AG04450 (cell line): ENCODE measurements around the gene KLRF1. TPM values are rescaled to one million over a fixed set of nuclear protein-coding genes. Genes with fewer than 3 reads are reported as not detected.

Source experiments
- CTCF ChIA-PET: fragments of 300-600, 350-600 bp; formaldehyde crosslinking; extraction: SDS; loops from one replicate; lab custom pipeline; 2022; ENCODE audit warnings: antibody characterized with exemption, inconsistent platforms; lab: Charles Lee
- POLR2A ChIA-PET: fragments of 350-600 bp; formaldehyde crosslinking; extraction: SDS; loops from one replicate; lab custom pipeline; 2021; ENCODE audit warnings: antibody characterized with exemption, inconsistent platforms; lab: Yijun Ruan, JAX
- DNase-seq: peaks from one replicate; pipeline ENCODE4 v3.0.0-alpha.2; 2011; ENCODE audit warnings: low read depth, low spot score
- H3K27ac ChIP-seq: one replicate; pipeline ENCODE4 v1.5.1; 2012; ENCODE audit warnings: low read depth, low read length, control low read depth
- H3K27me3 ChIP-seq: one replicate; pipeline ENCODE4 v1.6.0; 2012; ENCODE audit warnings: low read length; ENCODE audit not compliant: control insufficient read depth, insufficient read depth
- H3K4me3 ChIP-seq: 2 replicates; pipeline ENCODE4 v1.5.1; 2011; ENCODE audit warnings: mild to moderate bottlenecking, low read depth, low read length, control low read depth
- H3K9me3 ChIP-seq: 2 replicates; pipeline ENCODE4 v1.5.1; 2012; ENCODE audit warnings: low read length; ENCODE audit not compliant: control insufficient read depth, insufficient read depth
- CTCF ChIP-seq: IDR thresholded peaks from 2 replicates; pipeline ENCODE4 v1.5.1; 2011; ENCODE audit warnings: low read depth, low read length, control low read depth, inconsistent platforms
- polyA plus RNA-seq: library from polyadenylated mRNA; depleted of rRNA; stranded (reverse); fragments of >200 nt; gene quantifications from 2 replicates; pipeline ENCODE4 v1.2.3, GENCODE V29; 2011

The KLRF1 gene
- polyA plus RNA-seq, 1 experiment = not detected

- Histone ChIP-seq H3K27ac (no peak overlapping the region), H3K4me3 (no peak overlapping the region), H3K27me3 (no peaks in the 10 kb centered on the region), H3K9me3 (no peaks in the 10 kb centered on the region)
- POLR2A ChIA-PET = no interaction called here
- CTCF ChIA-PET = interaction anchor here (0.6 to 4.0 kb wide), 20 partner anchors 11 to 327 kb away, joined by 3 to 24 read pairs (median 4); partner anchors contain the start of gene CLEC2A
- DNase-seq = no peak
- peak; percentile 79 for TF ChIP-seq CTCF
Observed at GRCh38 chr12:9813821-9814798, 13.2 kb upstream of the KLRF1 start.

- no peaks in the 10 kb centered on the region for H3K27me3 ChIP-seq
- CTCF ChIA-PET = no interaction called here
- no peak overlapping the region for H3K4me3 ChIP-seq
- no peak for TF ChIP-seq CTCF
- no peaks in the 10 kb centered on the region for H3K9me3 ChIP-seq
- no peak overlapping the region for H3K27ac ChIP-seq
- no peak for DNase-seq
- POLR2A ChIA-PET = no interaction called here
Observed at GRCh38 chr12:9820281-9820930, 6.9 kb upstream of the KLRF1 start.

GRCh38 chr12:9829483-9829882 lies 2.2 kb downstream of the KLRF1 start:
- Histone ChIP-seq H3K4me3 (no peak overlapping the region), H3K9me3 (no peaks in the 10 kb centered on the region), H3K27me3 (no peaks in the 10 kb centered on the region), H3K27ac (no peak overlapping the region)
- CTCF ChIA-PET = interaction anchor here (0.9 to 2.3 kb wide), 2 partner anchors 15 to 79 kb away, joined by 3 to 11 read pairs; no protein-coding TSS in a partner anchor
- POLR2A ChIA-PET = no interaction called here
- TF ChIP-seq CTCF = no peak
- DNase-seq = no peak

- no peak for TF ChIP-seq CTCF
- no peak for DNase-seq
- Histone ChIP-seq H3K27me3 (no peaks in the 10 kb centered on the region), H3K27ac (no peak overlapping the region), H3K9me3 (no peaks in the 10 kb centered on the region), H3K4me3 (no peak overlapping the region)
- CTCF ChIA-PET = interaction anchor here (0.9 to 2.3 kb wide), 2 partner anchors 15 to 79 kb away, joined by 3 to 11 read pairs; no protein-coding TSS in a partner anchor
- POLR2A ChIA-PET = no interaction called here
Observed at GRCh38 chr12:9829982-9830381, 2.7 kb downstream of the KLRF1 start.
